GM19467 (cell line): ENCODE results near the gene PI4KA.
A peak's percentile ranks its signal among the peaks of the same experiment; 100 is the strongest.
"Not testable (repeated sequence)": the region's sequence is repeated elsewhere in the genome, so short reads cannot be mapped to it uniquely, and the experiment has no call there.

Experiments
- ATAC-seq: cut with Tn5 transposase; IDR thresholded peaks from one replicate; pipeline ENCODE4 v1.9.1; 2021; ENCODE audit warnings: mild to moderate bottlenecking, moderate library complexity; ENCODE audit not compliant: unreplicated experiment

PI4KA gene

GRCh38 chr22:20702175-20702545, 156.5 kb downstream of the PI4KA start:
- peak; percentile 11 for ATAC-seq

DNA sequence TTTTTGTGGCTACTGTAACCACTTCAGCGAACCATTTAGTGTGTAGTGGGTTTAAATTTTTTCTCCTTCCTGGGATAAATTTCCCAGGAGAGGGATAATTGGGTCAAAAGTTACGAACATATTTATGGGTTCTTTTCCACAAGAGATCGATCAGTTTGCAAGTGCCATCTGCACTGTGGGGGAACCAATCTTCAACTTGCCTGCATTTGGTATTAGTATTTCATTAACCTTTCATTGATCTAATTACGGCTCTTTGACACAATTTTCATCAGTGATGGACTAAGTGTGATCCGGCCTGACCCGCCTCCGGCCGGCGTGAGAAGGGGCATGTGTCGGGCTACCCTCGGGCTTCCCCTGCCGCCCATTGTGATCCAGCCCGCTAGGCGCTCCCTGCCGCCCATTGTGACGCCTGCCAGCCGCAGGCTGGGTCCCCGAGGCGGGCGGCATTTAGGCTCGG, 156.9 kb downstream of the PI4KA start:
- ATAC-seq = peak; percentile 8

DNA sequence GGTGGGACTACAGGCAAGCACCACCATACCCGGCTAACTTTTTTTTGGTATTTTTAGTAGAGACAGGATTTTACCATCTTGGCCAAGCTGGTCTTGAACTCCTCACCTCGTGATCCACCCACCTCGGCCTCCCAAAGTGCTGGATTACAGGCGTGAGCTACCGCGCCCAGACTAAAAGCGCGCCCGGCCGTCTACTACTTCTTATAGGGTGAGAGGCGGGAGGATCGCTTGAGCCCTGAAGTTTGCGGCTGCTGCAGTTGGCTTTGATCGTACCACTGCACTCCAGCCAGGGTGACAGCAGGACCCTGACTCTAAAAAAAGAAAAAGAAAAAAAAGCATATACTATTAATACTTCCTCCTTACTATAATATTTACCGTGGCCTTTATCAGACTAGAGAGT, 158.3 kb downstream of the PI4KA start:
- ATAC-seq = not testable (repeated sequence)

- ATAC-seq = not testable (repeated sequence)
Observed at GRCh38 chr22:20699856-20700255, 158.8 kb downstream of the PI4KA start.

DNA sequence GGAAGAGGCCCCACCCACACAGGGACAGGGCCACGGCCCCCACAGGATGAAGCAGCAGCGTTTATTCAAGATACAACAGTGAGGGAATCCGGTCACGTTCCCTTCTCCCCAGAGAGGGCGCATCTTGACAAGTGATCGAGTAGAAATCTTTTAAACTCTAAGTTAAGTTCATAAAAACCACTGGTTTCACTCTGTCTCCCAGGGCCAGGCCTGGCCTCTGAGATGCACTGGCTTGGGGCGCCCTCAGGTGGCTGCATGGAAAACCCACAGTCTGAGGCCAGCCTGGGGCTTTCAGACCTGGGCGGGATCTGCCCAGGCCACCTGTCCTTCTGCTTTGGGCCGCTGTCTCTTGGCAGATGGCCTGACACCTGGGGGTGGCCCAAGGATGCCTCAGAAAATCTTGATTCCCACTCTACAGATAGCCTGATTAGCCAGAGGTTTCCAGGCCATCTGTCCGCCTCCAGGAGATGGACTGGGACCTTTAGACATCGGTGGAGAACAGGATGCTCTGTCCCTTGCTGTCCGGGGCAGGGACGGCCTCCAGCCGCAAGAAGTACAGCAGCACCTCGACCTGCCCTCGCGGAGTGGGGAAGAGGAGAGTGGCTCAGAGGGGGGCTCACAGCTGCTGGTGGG, 161.0 kb downstream of the PI4KA start:
- ATAC-seq = not testable (repeated sequence)

DNA sequence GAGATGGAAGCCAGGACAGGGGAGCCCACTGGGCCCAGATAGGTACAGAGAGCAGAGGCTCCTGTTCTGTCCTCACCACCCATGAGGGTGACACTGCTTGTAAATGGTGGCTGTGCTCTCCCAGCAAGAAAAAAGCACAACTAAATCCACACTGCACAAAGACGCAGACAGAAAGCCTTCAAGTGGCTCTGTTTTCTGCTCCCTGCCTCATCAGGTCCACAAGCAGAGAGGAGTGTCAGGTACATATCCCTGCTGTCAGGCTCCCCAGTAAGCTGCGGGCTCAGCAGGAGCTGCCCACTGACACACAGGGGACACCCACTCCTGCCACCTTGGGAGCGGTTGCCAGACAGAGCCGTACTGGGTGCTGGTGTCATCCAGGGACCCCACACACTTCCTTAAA, 162.6 kb downstream of the PI4KA start:
- not testable (repeated sequence) for ATAC-seq

GRCh38 chr22:20695205-20695604, 163.4 kb downstream of the PI4KA start:
- not testable (repeated sequence) for ATAC-seq

DNA sequence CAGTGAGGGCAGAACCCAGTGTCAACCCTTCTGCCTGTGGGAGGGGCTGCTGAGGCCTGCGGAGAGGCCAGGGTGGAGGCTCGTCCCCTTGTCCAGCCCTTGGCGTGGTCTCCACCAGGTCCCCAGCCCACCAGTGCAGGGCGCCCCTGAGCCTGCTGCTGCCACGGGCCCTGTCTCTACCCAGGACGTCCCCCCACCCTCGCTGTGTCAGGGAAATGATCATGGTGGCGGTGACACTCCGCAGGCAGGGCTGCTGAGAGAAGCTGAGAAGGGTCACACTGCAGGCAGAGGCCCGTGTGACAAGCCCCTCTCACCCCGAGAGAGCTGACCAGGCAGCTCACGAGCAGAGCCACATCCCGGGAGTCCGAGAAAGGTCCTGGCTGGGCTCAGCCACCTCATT, 164.4 kb downstream of the PI4KA start:
- not testable (repeated sequence) for ATAC-seq

- not testable (repeated sequence) for ATAC-seq
Observed at GRCh38 chr22:20692926-20693325, 165.7 kb downstream of the PI4KA start.

- not testable (repeated sequence) for ATAC-seq
Observed at GRCh38 chr22:20690586-20691317, 167.9 kb downstream of the PI4KA start.

- not testable (repeated sequence) for ATAC-seq
Observed at GRCh38 chr22:20687356-20688172, 171.0 kb downstream of the PI4KA start.

GRCh38 chr22:20685764-20686163, 172.8 kb downstream of the PI4KA start:
- not testable (repeated sequence) for ATAC-seq

DNA sequence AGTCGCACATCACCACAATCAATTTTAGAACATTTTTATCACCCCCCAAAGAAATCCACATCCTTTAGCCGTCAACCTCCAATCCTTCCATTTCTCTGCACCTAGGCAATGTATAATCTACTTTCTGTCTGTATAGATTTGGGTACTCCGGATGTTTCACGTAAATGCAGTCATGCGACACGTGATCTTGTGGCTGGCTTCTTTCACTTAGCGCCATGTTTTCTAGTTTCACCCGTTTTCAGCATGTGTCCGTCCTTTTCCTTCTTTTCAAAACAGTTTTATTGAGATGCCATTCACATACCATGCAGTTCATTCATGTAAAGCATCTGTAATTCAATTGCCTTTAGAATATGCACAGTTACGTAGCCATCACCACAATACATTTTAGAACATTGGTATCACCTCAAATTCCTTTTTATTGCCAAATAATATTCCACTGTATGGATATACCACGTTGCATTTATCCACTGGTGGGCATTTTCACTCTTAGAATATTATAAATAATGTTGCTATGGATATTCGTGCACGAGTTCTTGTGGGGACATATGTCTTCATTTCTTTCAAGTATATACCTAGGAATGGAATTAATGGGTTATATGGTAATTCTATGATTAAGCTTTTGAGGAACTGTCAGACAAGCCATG, 179.7 kb downstream of the PI4KA start:
- ATAC-seq = not testable (repeated sequence)

DNA sequence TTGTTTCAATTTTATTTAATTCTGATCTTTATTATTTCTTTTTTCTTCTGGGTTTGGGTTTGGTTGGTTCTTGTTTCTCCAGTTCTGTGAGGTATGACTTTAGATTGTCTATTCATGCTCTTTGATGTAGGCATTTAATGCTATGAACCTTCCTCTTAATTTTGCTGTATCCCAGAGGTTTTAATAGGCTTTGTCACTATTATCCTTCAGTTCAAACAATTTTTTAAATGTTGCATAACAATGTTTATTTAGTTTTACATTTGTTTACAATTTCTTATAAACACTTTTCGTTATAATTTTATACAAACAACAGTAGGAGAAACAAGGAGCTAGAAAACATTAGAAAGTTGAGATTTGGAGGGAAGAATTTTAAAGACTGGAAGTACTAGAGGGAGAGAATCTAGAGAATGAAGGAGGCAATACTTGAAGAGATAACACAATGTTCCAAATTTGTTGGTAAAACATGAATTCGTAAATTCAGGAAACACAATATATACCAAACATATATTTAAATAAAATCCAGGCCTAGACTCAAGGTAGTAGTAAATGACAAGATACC, 180.8 kb downstream of the PI4KA start:
- ATAC-seq = no peak

DNA sequence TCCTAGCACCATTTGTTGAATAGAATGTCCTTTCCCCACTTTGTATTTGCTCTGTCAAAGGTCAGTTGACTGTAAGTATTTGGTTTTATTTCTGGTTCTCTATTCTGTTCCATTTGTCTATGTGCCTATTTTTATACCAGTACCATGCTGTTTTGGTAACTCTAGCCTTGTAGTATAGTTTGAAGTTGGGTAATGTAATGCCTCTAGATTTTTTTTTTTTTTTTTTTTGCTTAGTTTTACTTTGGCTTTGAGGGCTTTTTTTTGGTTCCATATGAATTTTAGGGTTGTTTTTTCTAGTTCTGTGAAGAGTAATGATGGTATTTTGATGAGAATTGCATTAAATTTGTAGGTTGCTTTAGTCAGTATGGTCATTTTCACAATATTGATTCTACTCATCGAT, 183.0 kb downstream of the PI4KA start:
- ATAC-seq = not testable (repeated sequence)

- ATAC-seq = no peak
Observed at GRCh38 chr22:20674998-20675397, 183.6 kb downstream of the PI4KA start.

DNA sequence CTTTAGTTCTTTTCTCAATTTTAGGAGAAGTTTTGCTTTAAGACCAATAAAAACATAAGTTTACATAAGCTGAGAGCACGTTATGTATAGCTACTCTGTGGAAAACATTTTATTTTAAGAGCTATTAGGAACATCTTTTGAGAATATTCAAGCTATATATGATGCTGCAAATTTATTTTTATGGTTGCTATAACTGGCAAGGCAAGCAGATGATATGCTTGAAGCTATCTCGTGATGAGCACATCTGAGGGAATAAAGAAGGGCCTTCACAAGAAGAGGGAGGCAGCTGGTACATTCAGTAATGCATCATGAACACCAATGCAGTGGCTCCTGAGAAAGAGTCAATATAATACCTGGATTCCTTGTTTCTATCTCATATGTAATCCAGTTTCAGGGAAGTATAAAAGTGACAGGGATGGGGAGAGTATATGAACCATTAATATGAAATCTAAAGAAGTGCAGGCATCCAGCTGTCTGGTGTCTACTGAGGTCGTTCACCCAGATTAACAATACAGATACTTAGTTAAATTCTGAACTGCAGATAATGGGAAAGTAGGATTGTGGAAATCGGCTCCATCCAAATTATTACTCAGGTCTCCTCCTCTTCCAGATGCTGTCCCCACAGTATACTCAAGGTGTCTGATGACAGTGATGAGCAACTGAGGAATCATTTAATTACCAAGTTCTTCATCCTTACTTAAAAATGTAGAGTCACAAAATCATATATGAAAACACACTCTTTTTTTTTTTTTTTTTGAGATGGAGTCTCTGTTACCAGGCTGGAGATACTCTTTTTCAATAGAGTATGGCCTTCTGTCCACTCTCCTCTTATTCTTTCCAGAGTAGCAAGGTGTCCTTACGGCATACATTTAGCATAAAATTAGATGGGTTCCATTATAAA, 185.1 kb downstream of the PI4KA start:
- no peak for ATAC-seq

DNA sequence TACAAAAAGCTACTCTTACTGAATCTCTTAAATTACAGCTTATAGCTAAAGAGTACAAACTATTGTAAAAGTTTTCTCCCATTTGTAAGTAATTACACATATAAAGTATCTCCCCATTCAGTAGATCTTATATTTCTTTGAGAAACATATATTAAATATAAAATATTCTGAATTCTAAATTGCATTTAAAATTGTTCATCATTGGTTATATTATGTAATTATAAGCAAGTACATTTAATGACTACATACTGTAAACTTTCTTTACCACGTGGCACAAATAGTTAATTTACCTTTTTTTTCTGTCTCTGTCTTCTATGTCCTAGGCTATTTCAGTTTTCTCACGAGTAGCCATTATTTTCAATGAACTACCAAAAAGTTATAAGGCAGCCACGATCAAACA, 185.9 kb downstream of the PI4KA start:
- ATAC-seq = no peak

DNA sequence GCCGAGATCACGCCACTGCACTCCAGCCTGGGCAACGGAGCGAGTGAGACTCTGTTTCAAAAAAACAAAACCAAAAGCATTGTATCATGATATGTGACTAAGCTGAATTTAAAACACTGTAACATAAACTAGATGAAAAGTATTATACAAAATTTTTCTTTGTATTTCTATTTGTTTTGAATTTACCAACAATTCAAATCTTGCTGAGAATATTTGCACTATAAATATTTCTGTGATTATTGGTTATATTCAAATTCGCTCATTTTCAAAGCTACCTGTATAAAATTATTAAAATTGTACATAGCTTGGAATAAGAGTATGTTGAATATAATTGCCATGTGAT, 186.6 kb downstream of the PI4KA start:
- no peak for ATAC-seq
